Suppressor macrophage treated with lipopolysaccharide for 4 hours (primary cell): Measurements from ENCODE around the gene ZNF831.
A peak's percentile ranks its signal among the peaks of the same experiment; 100 is the strongest.

Experiments
- DNase-seq: peaks from one replicate; pipeline ENCODE4 v3.0.0-alpha.2; 2020

Gene ZNF831

GRCh38 chr20:59217173-59217572 lies 53.6 kb downstream of the ZNF831 start:
- no peak for DNase-seq

- DNase-seq = no peak
Observed at GRCh38 chr20:59217794-59218280, 54.2 kb downstream of the ZNF831 start.

- DNase-seq = no peak
Observed at GRCh38 chr20:59219211-59219610, 55.6 kb downstream of the ZNF831 start.

GRCh38 chr20:59220161-59220560 lies 56.5 kb downstream of the ZNF831 start:
- DNase-seq = no peak

- no peak for DNase-seq
Observed at GRCh38 chr20:59221049-59221706, 57.6 kb downstream of the ZNF831 start.

- no peak for DNase-seq
Observed at GRCh38 chr20:59221707-59222252, 58.2 kb downstream of the ZNF831 start.

GRCh38 chr20:59222253-59223181 lies 58.9 kb downstream of the ZNF831 start:
- peak; percentile 88 for DNase-seq

- DNase-seq = no peak
Observed at GRCh38 chr20:59223182-59223601, 59.6 kb downstream of the ZNF831 start.

GRCh38 chr20:59223750-59224149 lies 60.1 kb downstream of the ZNF831 start:
- no peak for DNase-seq

- DNase-seq = no peak
Observed at GRCh38 chr20:59224236-59224635, 60.6 kb downstream of the ZNF831 start.

- DNase-seq = no peak
Observed at GRCh38 chr20:59230385-59230784, 66.8 kb downstream of the ZNF831 start.

- DNase-seq = no peak
Observed at GRCh38 chr20:59231124-59231804, 67.6 kb downstream of the ZNF831 start.

- DNase-seq = no peak
Observed at GRCh38 chr20:59232618-59233017, 69.0 kb downstream of the ZNF831 start.

GRCh38 chr20:59235226-59235625 lies 71.6 kb downstream of the ZNF831 start:
- DNase-seq = no peak

GRCh38 chr20:59240006-59240405 lies 76.4 kb downstream of the ZNF831 start:
- no peak for DNase-seq

- DNase-seq = peak; percentile 32
Observed at GRCh38 chr20:59242714-59243626, 79.3 kb downstream of the ZNF831 start.

- no peak for DNase-seq
Observed at GRCh38 chr20:59246691-59247400, 83.2 kb downstream of the ZNF831 start.

- DNase-seq = peak; percentile 55
Observed at GRCh38 chr20:59247731-59248684, 84.4 kb downstream of the ZNF831 start.

- no peak for DNase-seq
Observed at GRCh38 chr20:59250293-59250692, 86.7 kb downstream of the ZNF831 start.

- no peak for DNase-seq
Observed at GRCh38 chr20:59253325-59253724, 89.7 kb downstream of the ZNF831 start.
